IMR-90 (cell line): ENCODE results near the gene NAA30. TPM values are rescaled to one million over a fixed set of nuclear protein-coding genes. Genes with fewer than 3 reads are reported as not detected.
A peak's percentile ranks its signal among the peaks of the same experiment; 100 is the strongest.

Experiments used
- ATAC-seq: fragments of 200-7000 bp; cut with Tn5 transposase; 2 replicates; pipeline ENCODE4 v1.9.1; 2020; ENCODE audit warnings: low read depth, mild to moderate bottlenecking, moderate library complexity
- BruUV-seq: library from RNA; stranded (reverse); fragments of 400-500 nt; replicated peaks from 2 replicates; lab custom pipeline; 2021; lab: Mats Ljungman, UMichigan
- CTCF ChIA-PET: fragments of 300-600 bp; formaldehyde crosslinking; extraction: SDS; loops from one replicate; lab custom pipeline; 2021; ENCODE audit warnings: antibody characterized with exemption; lab: Yijun Ruan, JAX
- POLR2A ChIA-PET: fragments of 300-600 bp; sonication (Branson Sonifier 250); formaldehyde crosslinking; loops from one replicate; lab custom pipeline; 2022; ENCODE audit warnings: antibody characterized with exemption; ENCODE audit not compliant: unreplicated experiment; lab: Charles Lee
- DNase-seq: peaks from one replicate; pipeline ENCODE4 v3.0.0; 2013
- H2AFZ ChIP-seq: replicated peaks from 2 replicates; pipeline ENCODE3; 2013; ENCODE audit warnings: low read length, mild to moderate bottlenecking; ENCODE audit not compliant: poor library complexity
- H2AK5ac ChIP-seq: 2 replicates; pipeline ENCODE4 v1.6.1; 2013; ENCODE audit warnings: low read depth, low read length, inconsistent platforms
- H2AK9ac ChIP-seq: replicated peaks from 2 replicates; pipeline ENCODE3; 2013; ENCODE audit warnings: mild to moderate bottlenecking, low read depth, low read length, moderate library complexity; ENCODE audit not compliant: poor library complexity
- H2BK120ac ChIP-seq: 2 replicates; pipeline ENCODE4 v1.6.1; 2013; ENCODE audit warnings: low read depth, low read length, inconsistent platforms
- H2BK15ac ChIP-seq: 3 replicates; pipeline ENCODE4 v1.6.1; 2013; ENCODE audit warnings: low read depth, low read length, inconsistent platforms
- H2BK20ac ChIP-seq: 2 replicates; pipeline ENCODE4 v1.6.1; 2013; ENCODE audit warnings: low read depth, mild to moderate bottlenecking, inconsistent platforms, low read length, moderate library complexity
- H2BK5ac ChIP-seq: 2 replicates; pipeline ENCODE4 v1.6.1; 2013; ENCODE audit warnings: mild to moderate bottlenecking, low read depth, low read length, inconsistent platforms; ENCODE audit not compliant: poor library complexity, severe bottlenecking
- H3K14ac ChIP-seq: replicated peaks from 2 replicates; pipeline ENCODE4 v1.6.1; 2013; ENCODE audit warnings: low read depth, low read length, inconsistent platforms
- H3K18ac ChIP-seq: 2 replicates; pipeline ENCODE4 v1.6.1; 2013; ENCODE audit warnings: low read depth, low read length, control low read depth
- H3K23ac ChIP-seq: 2 replicates; pipeline ENCODE4 v1.6.1; 2013; ENCODE audit warnings: low read depth, low read length, inconsistent platforms
- H3K27ac ChIP-seq: 2 replicates; pipeline ENCODE4 v1.5.1; 2013; ENCODE audit warnings: mild to moderate bottlenecking, control low read depth, low read length; ENCODE audit not compliant: insufficient read depth
- H3K27me3 ChIP-seq: 2 replicates; pipeline ENCODE4 v1.6.1; 2013; ENCODE audit warnings: low read length; ENCODE audit not compliant: control insufficient read depth, insufficient read depth
- H3K36me3 ChIP-seq: 2 replicates; pipeline ENCODE4 v1.6.1; 2013; ENCODE audit warnings: low read length, mixed read lengths; ENCODE audit not compliant: control insufficient read depth, insufficient read depth
- H3K4ac ChIP-seq: 2 replicates; pipeline ENCODE4 v1.6.1; 2013; ENCODE audit warnings: low read depth, low read length, inconsistent platforms
- H3K4me1 ChIP-seq: 2 replicates; pipeline ENCODE4 v1.6.1; 2013; ENCODE audit warnings: low read length, mixed read lengths; ENCODE audit not compliant: control insufficient read depth, insufficient read depth
- H3K4me2 ChIP-seq: 2 replicates; pipeline ENCODE4 v1.6.1; 2013; ENCODE audit warnings: low read depth, mild to moderate bottlenecking, control low read depth, low read length, moderate library complexity
- H3K4me3 ChIP-seq: 2 replicates; pipeline ENCODE4 v1.5.1; 2013; ENCODE audit warnings: low read depth, mild to moderate bottlenecking, control low read depth, low read length, moderate library complexity; ENCODE audit not compliant: insufficient read depth
- H3K56ac ChIP-seq: 2 replicates; pipeline ENCODE4 v1.6.1; 2013; ENCODE audit warnings: low read length, inconsistent platforms; ENCODE audit not compliant: insufficient read depth; ENCODE audit errors: extremely low read depth
- H3K79me1 ChIP-seq, 2 experiments: 2 replicates each; pipeline ENCODE4 v1.6.1; 2013; ENCODE audit warnings: low read length in 2 of 2, inconsistent platforms in 1 of 2, low read depth in 1 of 2
- H3K9ac ChIP-seq: 2 replicates; pipeline ENCODE4 v1.6.1; 2013; ENCODE audit warnings: low read depth, low read length, control low read depth
- H3K9me1 ChIP-seq: 2 replicates; pipeline ENCODE4 v1.6.1; 2013; ENCODE audit warnings: low read length, inconsistent platforms; ENCODE audit not compliant: insufficient read depth
- H3K9me3 ChIP-seq: 2 replicates; pipeline ENCODE4 v1.6.1; 2013; ENCODE audit warnings: low read length; ENCODE audit not compliant: control insufficient read depth, insufficient read depth
- H4K20me1 ChIP-seq: 2 replicates; pipeline ENCODE4 v1.6.1; 2013; ENCODE audit warnings: low read length, inconsistent platforms; ENCODE audit not compliant: insufficient read depth
- H4K5ac ChIP-seq: 2 replicates; pipeline ENCODE4 v1.6.1; 2013; ENCODE audit warnings: mild to moderate bottlenecking, low read depth, low read length, control low read depth
- H4K8ac ChIP-seq, 2 experiments: 2 replicates each; pipeline ENCODE4 v1.6.1; 2013; ENCODE audit warnings: low read depth in 2 of 2, low read length in 2 of 2, control low read depth in 1 of 2, inconsistent platforms in 1 of 2
- H4K91ac ChIP-seq: 2 replicates; pipeline ENCODE4 v1.6.1; 2013; ENCODE audit warnings: low read depth, low read length, inconsistent platforms; ENCODE audit not compliant: insufficient read depth
- CEBPB ChIP-seq: IDR thresholded peaks from 2 replicates; pipeline ENCODE4 v1.6.1; 2012; ENCODE audit warnings: low read depth, low read length, improper control_type of control experiment
- CHD1 ChIP-seq: IDR thresholded peaks from 2 replicates; pipeline ENCODE4 v1.6.1; 2012; ENCODE audit warnings: low read depth, low read length, improper control_type of control experiment
- FOS ChIP-seq: fragments of 150-350 bp; IDR thresholded peaks from 2 replicates; pipeline ENCODE4 v1.6.1; 2016; ENCODE audit warnings: low read depth, low read length
- MAFK ChIP-seq: IDR thresholded peaks from 2 replicates; pipeline ENCODE4 v1.6.1; 2012; ENCODE audit warnings: low read depth, low read length, improper control_type of control experiment
- NFE2L2 ChIP-seq: fragments of 150-350 bp; IDR thresholded peaks from 2 replicates; pipeline ENCODE4 v1.6.1; 2016; ENCODE audit warnings: low read depth, mild to moderate bottlenecking, low read length
- POLR2A ChIP-seq: IDR thresholded peaks from 2 replicates; pipeline ENCODE4 v1.6.1; 2012; ENCODE audit warnings: mild to moderate bottlenecking, low read depth, low read length
- RAD21 ChIP-seq: IDR thresholded peaks from 2 replicates; pipeline ENCODE4 v1.6.1; 2012; ENCODE audit warnings: low read length, improper control_type of control experiment
- SMC3 ChIP-seq: fragments of 150-350 bp; IDR thresholded peaks from 2 replicates; pipeline ENCODE4 v1.6.1; 2016; ENCODE audit warnings: low read depth, mild to moderate bottlenecking, antibody characterized with exemption, low read length, moderate library complexity
- dilution Hi-C: fragments of 300-500 bp; cut with HindIII; formaldehyde crosslinking; loops from one replicate; pipeline ENCODE4 v1.14.3; 2018; ENCODE audit warnings: low sequenced_read_pairs; ENCODE audit not compliant: unreplicated experiment
- in situ Hi-C: fragments of 300-500 bp; cut with MboI; formaldehyde crosslinking; loops from 3 replicates; pipeline ENCODE4 v1.14.3; 2019; ENCODE audit warnings: low sequenced_read_pairs, inconsistent platforms, mixed read lengths
- intact Hi-C: fragments of 100-400 bp; cut with micrococcal nuclease; formaldehyde crosslinking; loops from 2 replicates; pipeline ENCODE4 v1.10.0; 2022
- polyA plus RNA-seq, 3 experiments: library from polyadenylated mRNA; depleted of rRNA; stranded (reverse); fragments of >200 nt; gene quantifications; 2 replicates each; pipeline ENCODE4 v1.2.3, GENCODE V29; 2012; ENCODE audit warnings: low replicate concordance in 1 of 3
- total RNA-seq: library from RNA; depleted of rRNA; stranded (reverse); fragments of >200 nt; gene quantifications from 2 replicates; pipeline ENCODE4 v1.2.3, GENCODE V29; 2012
- TF ChIP-seq, protein P1 (sequence below): fragments of 150-350 bp; IDR thresholded peaks from 2 replicates; pipeline ENCODE4 v1.6.1; 2016; ENCODE audit warnings: low read depth, mild to moderate bottlenecking, low read length, moderate library complexity, borderline replicate concordance

Gene NAA30
- total and polyA plus RNA-seq, 2 of the 4 experiments (the other 2 are of a cell fraction), result 5.8 to 24.4 TPM

DNA sequence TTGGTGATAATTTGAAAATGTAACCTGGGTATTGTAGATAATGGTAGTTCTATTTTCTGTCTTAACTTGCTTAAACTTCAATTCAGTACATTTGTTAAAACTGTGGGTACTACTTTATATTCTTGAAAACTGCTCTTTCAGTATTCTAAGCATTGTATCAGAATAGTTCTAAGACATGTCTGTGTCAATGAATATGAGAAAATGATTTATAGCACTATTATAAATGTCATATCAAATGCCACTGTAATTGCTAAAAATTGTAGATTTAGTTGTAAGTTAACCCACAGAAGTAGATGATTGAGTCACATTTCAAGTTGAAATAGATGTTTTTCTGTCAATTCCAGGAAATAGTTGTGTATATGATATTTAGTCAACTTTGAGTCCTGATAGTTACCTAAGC, 2.4 kb downstream of the NAA30 start:
- 0 out of 2 replicates have a peak, but pooled peaks cover 5% of the 10 kb centered on the region for H3K9me1 ChIP-seq
- in situ Hi-C loops, result no loop called here
- dilution Hi-C loops, result no loop called here
- H3K36me3 ChIP-seq, result 0 out of 2 replicates have a peak, but pooled peaks cover 2% of the 10 kb centered on the region
- intact Hi-C loops, result no loop called here
- no peak overlapping the region for H2BK120ac ChIP-seq
- no peaks in the 10 kb centered on the region for H3K9me3 ChIP-seq
- H3K18ac ChIP-seq, result no peak overlapping the region
- peaks cover 14% of the 10 kb centered on the region; the same call in 1 of the 2 replicates for H4K20me1 ChIP-seq
- H4K91ac ChIP-seq, result no peak overlapping the region
- H3K27ac ChIP-seq, result no peak overlapping the region
- H3K4ac ChIP-seq, result no peak overlapping the region
- ATAC-seq, result no peak
- H2BK20ac ChIP-seq, result no peak overlapping the region
- no peak overlapping the region for H3K9ac ChIP-seq
- ChIA-PET CTCF (no interaction called here), POLR2A (no interaction called here)
- H3K23ac ChIP-seq, result no peak overlapping the region; the same call in 1 of the 2 replicates
- H3K4me1 ChIP-seq, result peaks cover 3% of the 10 kb centered on the region
- peaks cover 19 to 35% of the 10 kb centered on the region in 2 experiments for H3K79me1 ChIP-seq
- H2BK5ac ChIP-seq, result no peak overlapping the region
- no TSS peak for BruUV-seq
- H3K27me3 ChIP-seq, result no peaks in the 10 kb centered on the region
- H4K8ac ChIP-seq, result no peak overlapping the region
- no peak overlapping the region for H2BK15ac ChIP-seq
- no peak overlapping the region for H4K5ac ChIP-seq
- no peak overlapping the region for H2AK9ac ChIP-seq
- DNase-seq, result no peak
- H2AK5ac ChIP-seq, result no peak overlapping the region
- TF ChIP-seq POLR2A (no peak), CEBPB (no peak), NFE2L2 (no peak), MAFK (no peak), RAD21 (no peak), SMC3 (no peak), CHD1 (no peak), FOS (no peak)
- TF ChIP-seq, protein P1, sequence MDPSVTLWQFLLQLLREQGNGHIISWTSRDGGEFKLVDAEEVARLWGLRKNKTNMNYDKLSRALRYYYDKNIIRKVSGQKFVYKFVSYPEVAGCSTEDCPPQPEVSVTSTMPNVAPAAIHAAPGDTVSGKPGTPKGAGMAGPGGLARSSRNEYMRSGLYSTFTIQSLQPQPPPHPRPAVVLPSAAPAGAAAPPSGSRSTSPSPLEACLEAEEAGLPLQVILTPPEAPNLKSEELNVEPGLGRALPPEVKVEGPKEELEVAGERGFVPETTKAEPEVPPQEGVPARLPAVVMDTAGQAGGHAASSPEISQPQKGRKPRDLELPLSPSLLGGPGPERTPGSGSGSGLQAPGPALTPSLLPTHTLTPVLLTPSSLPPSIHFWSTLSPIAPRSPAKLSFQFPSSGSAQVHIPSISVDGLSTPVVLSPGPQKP, result no peak
- H2AFZ ChIP-seq, result no peak overlapping the region
- H3K14ac ChIP-seq, result no peak overlapping the region
- peak overlapping the region; percentile 97 for H3K4me2 ChIP-seq
- H3K56ac ChIP-seq, result no peak overlapping the region
- 0 out of 2 replicates have a peak overlapping the region, but pooled peaks have one; percentile 10 for H3K4me3 ChIP-seq
